GM08714 (cell line): ENCODE data around the gene NRG2.

Experiments
- H3K4me3 ChIP-seq: fragments of 200-500 bp; sonication (Bioruptor generic); 2 replicates; pipeline ENCODE4 v1.5.1; 2014; ENCODE audit warnings: mild to moderate bottlenecking, low read length, inconsistent platforms
- ZNF274 ChIP-seq: IDR thresholded peaks from 2 replicates; pipeline ENCODE4 v1.6.1; 2012; ENCODE audit warnings: mild to moderate bottlenecking, low read depth, low read length

Gene NRG2

DNA sequence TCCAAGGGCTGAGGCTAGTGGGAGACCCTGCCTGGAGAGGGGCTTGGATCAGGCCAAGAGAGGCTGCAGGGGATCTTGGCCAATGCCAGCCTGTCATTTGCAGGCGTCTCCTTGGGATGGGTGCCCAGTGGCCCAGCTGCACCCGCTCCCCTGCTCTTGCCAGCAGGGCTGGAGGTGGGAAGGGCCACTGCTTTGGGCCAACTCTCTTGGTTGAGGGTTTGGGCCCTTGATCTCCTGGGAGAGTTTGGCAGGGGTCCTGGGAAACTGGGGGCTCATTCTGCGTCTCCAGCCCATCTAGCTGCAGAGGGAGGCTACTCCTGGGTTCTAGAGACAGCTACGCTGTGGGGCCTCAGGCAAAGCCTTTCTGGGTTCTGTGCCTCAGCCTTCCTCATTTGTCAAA lies 237.0 kb downstream of the NRG2 start:
- no peak overlapping the region for H3K4me3 ChIP-seq
- no peak for TF ChIP-seq ZNF274

DNA sequence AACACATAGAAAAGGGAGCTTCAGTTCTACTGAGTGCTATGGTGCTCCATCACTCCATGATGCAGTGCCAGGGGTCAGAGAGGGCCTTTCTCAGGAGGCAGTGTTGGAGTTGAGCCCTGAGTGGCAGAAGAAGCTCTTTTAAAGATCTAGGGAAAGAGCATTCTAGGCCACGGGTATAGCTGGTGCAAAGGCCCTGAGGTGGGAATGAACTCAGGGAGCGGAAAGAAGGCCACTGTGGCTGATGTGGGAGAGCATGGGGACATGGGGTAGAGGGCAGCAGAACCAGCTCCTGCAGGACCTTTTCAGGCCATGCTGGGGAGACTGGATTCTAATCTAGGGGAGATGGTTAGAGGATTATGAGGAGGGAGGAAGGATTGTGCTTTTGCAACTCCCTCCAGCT lies 237.6 kb downstream of the NRG2 start:
- no peak for TF ChIP-seq ZNF274
- no peak overlapping the region for H3K4me3 ChIP-seq

- no peak overlapping the region for H3K4me3 ChIP-seq
- no peak for TF ChIP-seq ZNF274
Measured at GRCh38 chr5:139804800-139805397, 238.2 kb downstream of the NRG2 start.

- H3K4me3 ChIP-seq = no peak overlapping the region
- TF ChIP-seq ZNF274 = no peak
Measured at GRCh38 chr5:139803978-139804377, 239.1 kb downstream of the NRG2 start.

DNA sequence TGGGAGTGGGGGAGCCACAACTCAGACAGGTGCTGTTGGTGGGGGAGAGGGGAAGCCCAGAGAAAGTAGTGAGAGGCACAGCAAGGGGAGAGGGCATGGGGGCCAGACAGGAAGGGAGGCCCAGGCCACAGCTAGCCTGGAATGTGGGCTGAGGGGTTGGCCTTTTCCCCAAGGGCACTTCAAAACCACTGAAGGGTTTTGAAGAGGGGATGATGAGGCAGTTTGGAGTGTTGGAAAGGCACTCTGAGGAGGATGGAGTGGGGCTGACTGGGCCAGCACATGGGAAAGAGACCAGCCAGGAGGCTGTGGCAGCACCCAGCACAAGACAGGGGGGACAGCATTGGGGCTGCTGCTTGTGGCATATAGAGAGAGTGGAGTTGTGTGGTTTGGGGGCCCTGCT lies 243.7 kb downstream of the NRG2 start:
- no peak overlapping the region for H3K4me3 ChIP-seq
- no peak for TF ChIP-seq ZNF274

GRCh38 chr5:139798883-139799282 lies 244.2 kb downstream of the NRG2 start:
- H3K4me3 ChIP-seq = no peak overlapping the region
- TF ChIP-seq ZNF274 = no peak

- no peak overlapping the region for H3K4me3 ChIP-seq
- no peak for TF ChIP-seq ZNF274
Measured at GRCh38 chr5:139797856-139798510, 245.1 kb downstream of the NRG2 start.

GRCh38 chr5:139797335-139797734 lies 245.8 kb downstream of the NRG2 start:
- no peak overlapping the region for H3K4me3 ChIP-seq
- TF ChIP-seq ZNF274 = no peak
